HG03521 (cell line): Measurements from ENCODE around the gene BCAS3.
"Not testable (repeated sequence)": the region's sequence is repeated elsewhere in the genome, so short reads cannot be mapped to it uniquely, and the experiment has no call there.

Source experiments
- ATAC-seq: cut with Tn5 transposase; IDR thresholded peaks from one replicate; pipeline ENCODE4 v1.9.1; 2021; ENCODE audit warnings: mild to moderate bottlenecking, moderate library complexity; ENCODE audit not compliant: unreplicated experiment

Gene BCAS3

DNA sequence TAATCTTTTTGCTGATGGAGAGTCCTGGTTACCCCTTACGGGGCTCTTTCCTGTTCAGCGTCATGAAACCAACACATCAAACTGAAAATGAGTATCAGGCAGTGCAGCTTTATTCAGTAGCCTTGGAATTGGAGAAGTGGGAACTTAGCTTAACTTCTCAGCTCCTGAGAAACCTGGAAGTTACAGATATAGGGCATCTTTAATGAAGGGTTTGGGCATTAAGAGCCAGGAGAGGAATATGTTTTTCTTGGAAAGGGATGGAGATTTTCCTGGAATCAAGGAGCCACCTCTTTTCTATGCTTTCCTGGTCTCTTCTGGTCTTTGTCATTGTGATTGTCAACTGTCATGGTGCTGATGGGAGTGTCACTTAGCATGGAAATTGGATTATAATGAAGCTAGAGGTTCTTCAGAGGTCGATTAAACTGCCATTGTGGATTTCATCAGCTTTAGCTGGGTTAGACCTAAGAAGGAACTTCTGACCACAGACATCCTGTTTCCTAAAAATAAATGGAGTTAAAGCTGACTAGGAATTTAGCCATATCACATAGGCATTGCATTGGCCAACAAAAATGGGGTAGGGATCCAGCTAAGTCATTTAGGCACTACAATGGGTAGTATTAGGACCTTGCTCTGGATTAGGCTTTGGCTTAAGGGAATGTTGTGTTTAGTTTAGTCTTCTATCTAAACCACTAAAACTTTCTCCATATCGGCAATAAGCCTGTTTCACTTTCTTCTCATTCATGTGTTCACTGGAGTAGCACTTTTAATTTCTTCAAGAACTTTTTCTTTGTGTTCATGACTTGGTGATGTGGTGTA lies 186.4 kb downstream of the BCAS3 start:
- no peak for ATAC-seq

DNA sequence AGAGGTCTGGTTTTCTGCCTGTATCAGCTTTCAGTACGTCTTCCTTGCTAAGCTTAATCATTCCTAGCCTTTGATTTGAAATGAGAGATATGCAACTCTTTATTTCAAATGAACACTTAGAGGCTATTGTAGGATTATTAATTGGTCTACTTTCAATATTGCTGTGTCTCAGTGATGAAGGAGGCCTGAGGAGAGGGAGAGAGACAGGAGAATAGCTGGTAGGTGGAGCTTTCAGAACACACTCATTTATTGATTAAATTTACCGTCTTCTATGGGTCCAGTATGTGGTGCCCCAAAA lies 187.0 kb downstream of the BCAS3 start:
- no peak for ATAC-seq

DNA sequence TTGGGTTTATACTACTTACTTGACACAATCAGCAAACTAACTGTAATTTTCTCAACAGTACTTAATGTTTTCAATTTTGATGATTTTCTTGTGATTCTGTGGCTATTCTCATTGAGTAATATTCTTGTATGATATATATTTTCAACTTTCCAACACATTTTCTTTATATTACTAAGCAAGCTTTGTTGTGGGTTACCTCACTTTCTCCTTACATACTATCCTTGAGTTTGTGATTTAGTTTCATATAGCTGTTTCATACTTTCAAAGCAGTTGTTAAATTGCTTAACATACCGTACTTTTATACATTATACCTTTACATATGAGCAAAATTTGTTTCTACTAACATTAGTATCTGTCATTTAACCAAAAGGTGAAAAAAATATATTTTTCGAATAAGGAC lies 197.1 kb downstream of the BCAS3 start:
- ATAC-seq = no peak

DNA sequence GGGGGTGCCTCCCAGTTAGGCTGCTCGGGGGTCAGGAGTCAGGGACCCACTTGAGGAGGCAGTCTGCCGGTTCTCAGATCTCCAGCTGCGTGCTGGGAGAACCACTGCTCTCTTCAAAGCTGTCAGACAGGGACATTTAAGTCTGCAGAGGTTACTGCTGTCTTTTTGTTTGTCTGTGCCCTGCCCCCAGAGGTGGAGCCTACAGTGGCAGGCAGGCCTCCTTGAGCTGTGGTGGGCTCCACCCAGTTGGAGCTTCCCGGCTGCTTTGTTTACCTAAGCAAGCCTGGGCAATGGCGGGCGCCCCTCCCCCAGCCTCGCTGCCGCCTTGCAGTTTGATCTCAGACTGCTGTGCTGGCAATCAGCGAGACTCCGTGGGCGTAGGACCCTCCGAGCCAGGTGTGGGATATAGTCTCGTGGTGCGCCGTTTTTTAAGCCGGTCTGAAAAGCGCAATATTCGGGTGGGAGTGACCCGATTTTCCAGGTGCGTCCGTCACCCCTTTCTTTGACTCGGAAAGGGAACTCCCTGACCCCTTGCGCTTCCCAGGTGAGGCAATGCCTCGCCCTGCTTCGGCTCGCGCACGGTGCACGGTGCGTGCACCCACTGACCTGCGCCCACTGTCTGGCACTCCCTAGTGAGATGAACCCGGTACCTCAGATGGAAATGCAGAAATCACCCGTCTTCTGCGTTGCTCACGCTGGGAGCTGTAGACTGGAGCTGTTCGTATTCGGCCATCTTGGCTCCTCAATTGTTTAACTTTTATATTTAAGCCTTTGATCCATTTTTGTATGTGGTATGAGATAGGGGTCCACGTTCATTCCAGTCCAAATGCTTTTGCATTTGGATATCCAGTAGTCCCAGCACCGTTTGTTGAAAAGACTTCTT lies 209.3 kb downstream of the BCAS3 start:
- not testable (repeated sequence) for ATAC-seq

DNA sequence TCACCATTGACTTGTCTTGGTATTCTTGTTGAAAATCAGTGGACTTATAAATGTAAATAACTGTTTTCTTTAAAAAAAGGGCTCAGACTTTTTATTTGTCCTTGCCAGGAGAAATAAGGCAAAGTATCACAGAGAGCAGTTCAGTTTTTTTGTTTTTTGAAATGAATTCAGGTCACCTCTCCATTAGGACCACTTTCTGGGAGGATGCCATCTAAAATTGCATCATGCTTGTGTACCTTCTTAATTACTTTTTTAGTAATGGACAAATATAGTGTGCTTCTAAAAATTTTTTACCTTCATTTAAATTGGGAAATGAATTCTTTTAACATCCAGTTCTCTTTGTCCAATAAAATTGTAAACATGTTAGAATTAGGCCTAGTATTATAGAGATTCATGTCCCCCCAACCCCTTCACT lies 210.0 kb downstream of the BCAS3 start:
- no peak for ATAC-seq

DNA sequence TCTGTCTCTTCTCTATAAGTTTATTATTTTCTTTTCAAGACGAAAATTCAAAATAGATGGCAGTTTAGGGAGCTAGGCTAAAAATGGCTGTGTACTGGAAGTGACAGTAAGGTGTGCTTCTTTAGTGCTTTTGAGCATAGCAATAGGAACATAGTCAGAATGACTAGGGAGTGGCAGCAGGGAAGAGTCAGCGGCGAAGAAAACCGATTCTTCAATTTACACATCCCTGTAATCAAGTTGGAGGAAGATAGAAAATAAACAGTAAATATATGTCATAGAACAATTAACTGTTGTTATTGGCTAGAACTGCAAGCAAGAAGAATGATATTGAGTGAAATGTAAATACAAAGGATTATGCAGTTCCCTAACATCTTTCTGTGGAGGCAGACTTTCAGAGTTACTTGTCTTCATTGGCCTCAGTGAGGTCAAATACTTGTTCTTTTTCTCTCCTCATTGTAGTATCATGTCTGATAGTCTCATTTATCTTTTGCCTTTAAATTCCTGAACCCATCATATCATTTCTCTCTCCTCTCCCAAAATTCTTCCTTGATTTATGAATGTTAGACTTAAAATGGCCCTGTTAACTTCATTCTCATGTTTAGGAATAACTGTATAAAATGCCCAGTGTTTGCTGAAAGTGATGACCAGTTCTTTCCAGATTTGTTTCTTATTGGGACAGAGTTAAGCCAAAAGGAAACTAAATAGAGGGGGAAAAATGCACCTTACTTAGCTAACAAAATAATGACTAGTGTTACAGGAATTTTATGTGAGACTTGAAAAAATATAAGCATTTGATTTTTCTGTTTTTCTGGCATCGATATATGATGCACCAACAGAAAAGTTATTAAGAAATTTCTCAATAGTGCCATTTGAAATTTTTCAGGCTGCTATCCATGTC lies 211.4 kb downstream of the BCAS3 start:
- no peak for ATAC-seq

DNA sequence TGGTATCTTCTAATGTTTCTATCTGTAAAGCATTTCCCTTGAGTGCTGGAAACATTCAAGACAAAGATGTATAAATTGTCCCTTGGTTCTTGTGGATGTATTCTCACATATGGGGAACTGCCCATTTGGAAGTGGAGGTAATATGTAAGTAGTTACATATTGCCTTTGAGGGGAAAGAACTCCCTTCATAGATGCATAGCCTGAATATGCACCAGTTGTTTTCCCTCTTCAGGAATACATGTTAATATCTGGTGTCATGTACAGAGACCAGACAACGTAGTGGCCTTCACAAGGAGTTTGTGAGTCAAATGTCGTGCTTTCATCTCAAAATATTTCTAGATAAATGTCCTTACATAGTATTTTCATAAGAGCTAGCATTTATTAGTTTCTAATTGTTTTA lies 213.5 kb downstream of the BCAS3 start:
- no peak for ATAC-seq

DNA sequence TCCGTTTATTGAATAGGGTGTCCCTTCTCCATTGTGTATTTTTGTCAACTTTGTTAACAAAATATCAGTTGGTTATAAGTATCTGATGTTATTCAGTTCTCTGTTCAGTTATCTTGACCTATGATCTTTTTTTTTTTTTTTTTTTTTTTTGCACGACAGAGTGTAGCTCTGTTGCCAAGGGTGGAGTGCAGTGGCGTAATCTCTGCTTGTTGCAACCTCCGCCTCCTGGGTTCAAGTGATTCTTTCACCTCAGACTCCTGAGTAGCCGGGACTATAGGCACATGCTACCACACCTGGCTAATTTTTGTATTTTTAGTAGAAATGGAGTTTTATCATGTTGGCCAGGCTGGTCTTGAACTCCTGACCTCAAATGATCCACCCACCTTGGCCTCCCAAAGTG lies 215.8 kb downstream of the BCAS3 start:
- no peak for ATAC-seq

DNA sequence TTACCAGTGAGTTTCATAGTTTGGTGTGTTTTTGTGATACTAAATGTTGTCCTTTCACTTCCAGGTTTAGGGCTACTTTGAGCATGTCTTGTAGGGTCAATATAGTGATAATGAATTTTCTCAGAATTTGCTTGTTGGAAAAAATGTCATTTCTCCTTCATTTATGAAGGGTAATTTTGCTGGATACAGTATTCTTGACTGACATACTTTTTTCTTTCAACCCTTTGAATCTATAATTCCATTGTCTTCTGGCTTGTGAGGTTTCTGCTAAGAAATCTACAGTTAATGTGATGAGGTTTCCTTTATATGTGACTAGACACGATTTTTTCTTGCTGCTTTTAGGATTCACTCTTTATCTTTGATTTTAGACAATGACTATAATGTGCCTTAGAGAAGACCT lies 219.3 kb downstream of the BCAS3 start:
- no peak for ATAC-seq

DNA sequence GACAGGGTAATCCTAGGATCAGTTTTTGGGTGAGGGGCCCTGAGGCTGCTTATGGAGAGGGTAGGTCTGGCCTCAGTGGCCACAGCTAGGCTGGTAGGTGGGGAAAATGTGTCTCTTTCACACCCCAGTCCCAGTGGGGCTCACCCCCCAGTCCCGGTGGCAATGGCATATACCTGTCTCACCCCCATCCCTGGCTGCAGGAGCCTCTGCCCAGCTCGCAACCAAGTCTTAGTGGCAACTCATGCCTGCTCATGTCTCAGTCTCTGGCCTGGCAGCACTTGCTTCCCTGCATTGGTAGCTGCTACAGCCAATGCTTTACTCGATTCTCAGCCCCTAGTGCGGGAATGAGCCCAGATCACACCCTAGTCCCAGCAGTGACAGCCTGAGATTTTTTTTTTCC lies 221.5 kb downstream of the BCAS3 start:
- no peak for ATAC-seq

DNA sequence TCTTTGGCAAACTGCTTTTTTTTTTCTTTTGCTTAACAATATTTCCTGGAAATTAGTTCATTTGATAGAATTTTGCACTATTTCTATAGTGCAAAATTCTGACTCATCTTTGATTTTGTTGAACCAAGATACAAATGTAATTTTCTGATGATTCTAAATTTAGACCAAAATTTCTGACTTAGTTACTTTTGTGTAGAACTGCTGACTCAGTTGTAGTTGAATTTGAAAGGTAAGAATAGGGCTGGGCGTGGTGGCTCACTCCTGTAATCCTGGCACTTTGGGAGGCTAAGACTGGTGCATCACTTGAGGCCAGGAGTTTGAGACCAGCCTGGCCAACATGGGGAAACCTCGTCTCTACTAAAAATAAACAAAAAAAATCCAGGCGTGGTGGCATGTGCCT lies 223.0 kb downstream of the BCAS3 start:
- ATAC-seq = no peak

DNA sequence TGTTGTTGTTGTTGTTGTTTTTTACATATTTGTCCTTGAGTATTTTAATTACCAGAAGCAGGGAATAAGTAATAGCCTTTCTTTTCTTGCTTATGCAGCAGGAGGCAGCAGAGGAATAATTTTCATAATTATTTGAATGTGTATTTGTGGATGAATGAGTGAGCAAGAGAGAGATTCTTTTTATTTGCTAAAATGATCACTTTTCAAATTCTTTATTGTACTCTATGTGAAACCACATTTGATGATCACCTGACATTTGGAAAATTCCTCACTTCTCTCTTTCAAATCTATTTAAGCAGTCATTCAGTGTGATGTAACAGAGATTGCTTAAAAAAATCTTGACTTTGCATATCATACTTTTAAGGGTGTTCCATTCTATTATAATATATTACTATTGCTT lies 223.6 kb downstream of the BCAS3 start:
- ATAC-seq = no peak

DNA sequence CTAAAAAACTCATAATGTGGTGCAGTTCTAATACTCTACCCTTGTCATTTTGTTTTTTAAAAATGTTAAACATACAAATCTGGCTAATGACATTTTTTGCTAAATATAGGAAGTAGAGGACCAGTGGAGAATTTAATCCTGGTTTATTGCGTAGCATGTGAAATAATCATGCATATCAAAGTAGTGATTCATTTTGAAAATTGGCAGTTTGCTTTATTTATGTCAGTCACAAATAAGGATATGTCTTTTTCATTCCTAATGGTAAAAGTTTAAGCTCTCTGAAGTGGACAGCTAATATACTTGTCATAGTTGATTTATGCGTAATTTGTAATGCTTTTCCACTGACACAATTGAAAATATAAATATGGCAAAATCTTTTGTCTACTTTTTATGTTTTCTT lies 224.2 kb downstream of the BCAS3 start:
- no peak for ATAC-seq

DNA sequence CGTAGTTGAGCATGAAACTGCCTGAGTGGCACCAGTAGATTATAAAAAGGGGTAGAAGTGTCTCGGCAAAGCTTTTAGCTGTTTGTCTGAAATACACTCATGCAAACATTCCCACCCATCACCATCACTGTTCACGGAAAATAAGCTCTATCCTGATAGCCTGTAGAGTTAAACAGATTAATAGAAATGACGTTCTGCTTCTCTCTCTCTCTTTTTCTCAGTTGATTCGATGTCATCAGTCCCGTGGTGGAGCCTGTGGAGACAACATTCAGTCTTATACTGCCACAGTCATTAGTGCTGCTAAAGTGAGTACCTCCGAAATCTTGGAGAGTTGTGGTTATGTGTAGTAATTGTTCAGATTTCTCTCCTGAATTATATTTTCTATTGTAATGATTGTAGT lies 224.7 kb downstream of the BCAS3 start:
- no peak for ATAC-seq

DNA sequence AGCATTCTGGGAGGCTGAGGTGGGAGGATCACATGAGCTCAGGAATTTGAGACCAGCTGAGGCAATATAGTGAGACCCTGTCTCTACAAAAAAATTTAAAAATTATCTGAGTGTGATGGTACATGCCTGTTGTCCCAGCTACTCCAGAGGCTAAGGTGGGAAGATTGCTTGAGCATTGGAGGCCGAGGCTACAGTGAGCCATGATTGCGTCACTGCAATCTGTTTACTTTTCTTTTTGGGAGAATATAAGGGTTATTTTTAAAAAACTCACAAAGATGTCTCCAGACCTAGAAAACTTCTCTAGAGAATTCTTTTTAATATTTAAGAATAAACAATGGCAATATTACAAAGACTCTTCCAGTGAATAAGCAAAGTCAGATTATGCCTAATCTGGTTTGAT lies 226.9 kb downstream of the BCAS3 start:
- ATAC-seq = no peak

DNA sequence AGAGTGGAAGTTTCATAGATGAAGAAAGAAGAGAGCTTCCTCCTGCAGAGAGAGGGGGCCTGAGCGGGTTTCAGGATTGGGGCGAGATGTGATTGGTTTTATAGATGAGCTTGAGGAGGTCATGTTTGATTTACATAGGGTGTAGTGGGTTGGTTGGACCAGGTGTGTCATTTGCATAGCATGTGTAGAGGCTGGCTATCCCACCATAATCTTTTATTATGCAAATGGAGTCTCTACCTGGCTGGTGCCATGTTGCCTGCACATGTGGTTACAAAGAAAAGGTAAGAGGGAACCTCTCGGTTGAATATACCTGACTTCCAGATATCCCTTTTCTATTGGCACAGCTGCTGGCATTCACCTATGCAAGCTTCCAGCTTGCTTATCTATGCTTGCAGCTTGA lies 228.1 kb downstream of the BCAS3 start:
- ATAC-seq = no peak

DNA sequence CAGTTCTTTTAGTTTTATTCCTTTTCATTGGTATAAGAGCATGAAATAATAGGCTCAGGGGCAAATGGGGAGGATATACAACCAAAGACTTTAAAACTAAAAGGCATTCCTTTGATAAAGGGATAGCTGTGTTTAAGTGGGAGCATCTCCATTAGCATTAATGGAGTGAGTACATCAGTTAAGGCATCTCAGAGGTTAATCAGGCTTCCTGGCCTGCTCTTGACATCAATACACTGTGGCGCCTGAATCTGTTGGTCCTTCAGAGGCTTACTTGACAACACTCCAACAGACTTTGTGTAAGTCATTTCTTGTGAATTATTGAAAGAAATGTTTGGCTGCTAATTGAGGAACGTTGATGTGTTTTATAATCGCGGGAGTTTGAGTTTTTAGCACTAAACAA lies 230.7 kb downstream of the BCAS3 start:
- no peak for ATAC-seq

DNA sequence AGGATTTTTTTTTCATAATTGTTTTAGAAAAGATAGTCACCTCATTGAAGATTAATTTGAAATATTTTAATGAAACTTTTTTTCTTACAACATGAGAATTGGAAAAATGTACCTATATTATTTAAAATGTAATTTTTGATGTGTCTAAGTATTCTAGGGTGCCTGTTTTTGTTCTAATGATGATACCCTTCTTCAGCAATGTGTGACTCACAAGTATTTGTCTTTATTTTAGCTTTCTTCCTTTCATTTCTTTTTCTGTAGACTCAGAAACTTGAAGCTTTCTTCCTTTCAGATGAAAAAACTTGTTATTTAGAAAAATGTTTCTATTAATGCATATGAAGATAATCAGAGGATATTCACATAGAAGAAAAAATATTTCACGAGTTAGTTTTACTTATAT lies 231.8 kb downstream of the BCAS3 start:
- no peak for ATAC-seq

DNA sequence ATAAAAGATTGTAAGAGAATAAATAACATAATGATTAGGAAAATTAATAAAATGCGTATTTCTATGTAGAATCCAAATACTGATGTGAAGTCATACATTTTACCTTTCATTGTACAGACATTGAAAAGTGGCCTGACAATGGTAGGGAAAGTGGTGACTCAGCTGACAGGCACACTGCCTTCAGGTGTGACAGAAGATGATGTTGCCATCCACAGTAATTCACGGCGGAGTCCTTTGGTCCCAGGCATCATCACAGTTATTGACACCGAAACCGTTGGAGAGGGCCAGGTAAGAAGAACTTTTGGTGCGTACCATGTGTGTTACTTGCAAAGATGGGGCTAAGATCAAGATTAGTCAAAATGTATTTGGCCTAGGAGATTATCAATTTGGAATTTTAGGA lies 232.8 kb downstream of the BCAS3 start:
- ATAC-seq = no peak

DNA sequence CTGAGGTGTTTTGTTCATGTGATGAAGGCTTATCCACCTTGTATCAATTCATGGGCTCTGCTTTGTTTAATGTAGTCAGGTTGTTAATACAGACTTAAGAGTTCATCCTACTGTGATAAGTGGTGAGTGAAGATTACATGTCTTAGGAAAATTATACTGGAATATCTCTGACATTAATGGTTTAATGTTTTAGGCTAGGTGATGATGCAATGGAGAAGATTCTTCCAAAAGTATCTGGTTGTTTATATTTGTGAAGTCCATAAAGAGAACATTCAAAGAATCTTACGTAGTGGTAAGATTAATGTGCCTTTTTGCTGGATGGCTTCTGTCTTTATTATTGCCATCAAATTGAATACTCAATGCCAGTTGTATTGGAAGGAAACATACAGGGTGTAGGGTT lies 236.4 kb downstream of the BCAS3 start:
- ATAC-seq = no peak

DNA sequence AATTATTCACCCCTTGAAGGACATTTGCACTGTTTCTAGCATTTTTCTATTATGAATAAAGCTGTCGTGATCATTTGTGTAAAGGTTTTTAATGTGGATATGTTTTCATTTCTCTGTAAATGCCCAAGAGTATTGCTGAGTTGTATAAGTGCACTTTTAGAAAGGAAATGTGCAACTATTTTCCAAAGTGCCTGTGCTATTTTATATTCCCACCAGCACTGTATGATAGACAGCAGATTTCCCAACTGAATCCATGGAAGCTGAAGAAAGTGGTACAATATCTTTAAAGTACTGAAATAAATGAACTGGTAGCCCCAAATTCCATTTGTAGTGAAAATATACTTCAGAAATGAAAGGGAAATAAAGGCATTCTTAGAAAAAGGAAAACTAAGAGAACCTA lies 238.4 kb downstream of the BCAS3 start:
- no peak for ATAC-seq
